GM11168 (cell line): ENCODE results near the gene ZDHHC15.
"Not testable (repeated sequence)": the region's sequence is repeated elsewhere in the genome, so short reads cannot be mapped to it uniquely, and the experiment has no call there.

ENCODE experiments used
- in situ Hi-C: fragments of 300-500 bp; cut with MboI; formaldehyde crosslinking; loops from one replicate; pipeline ENCODE4 v1.12.0; 2022; ENCODE audit warnings: low sequenced_read_pairs; ENCODE audit not compliant: unreplicated experiment

Gene ZDHHC15

GRCh38 chrX:75522565-75523431, at the start of gene ZDHHC15:
Gene ZDHHC15, minus strand, starts transcription at chrX:75523037. Its CDS starts 13 bp downstream, at chrX:75523024.
- in situ Hi-C loops: no loop called here

GRCh38 chrX:75560544-75560943, 37.7 kb upstream of the ZDHHC15 start:
- in situ Hi-C loops: not testable (repeated sequence)

GRCh38 chrX:75547783-75548182, 24.9 kb upstream of the ZDHHC15 start:
- in situ Hi-C loops: no loop called here

- in situ Hi-C loops: no loop called here
These were observed 24.1 kb upstream of the ZDHHC15 start for GRCh38 chrX:75546724-75547511.

GRCh38 chrX:75544786-75545185, 21.9 kb upstream of the ZDHHC15 start:
- in situ Hi-C loops: no loop called here

GRCh38 chrX:75483933-75484332, 38.9 kb downstream of the ZDHHC15 start:
- in situ Hi-C loops: no loop called here

- in situ Hi-C loops: not testable (repeated sequence)
These were observed 61.1 kb downstream of the ZDHHC15 start for GRCh38 chrX:75461780-75462179.

- in situ Hi-C loops: no loop called here
These were observed 101.1 kb downstream of the ZDHHC15 start for GRCh38 chrX:75421688-75422230.

GRCh38 chrX:75407153-75407552, 115.7 kb downstream of the ZDHHC15 start:
- in situ Hi-C loops: not testable (repeated sequence)

GRCh38 chrX:75390470-75390869, 132.4 kb downstream of the ZDHHC15 start:
- in situ Hi-C loops: no loop called here

GRCh38 chrX:75369721-75370120, 153.1 kb downstream of the ZDHHC15 start:
- in situ Hi-C loops: no loop called here

- in situ Hi-C loops: no loop called here
These were observed 156.0 kb downstream of the ZDHHC15 start for GRCh38 chrX:75366861-75367260.

GRCh38 chrX:75365243-75365975, 157.4 kb downstream of the ZDHHC15 start:
- in situ Hi-C loops: no loop called here

- in situ Hi-C loops: no loop called here
These were observed 161.0 kb downstream of the ZDHHC15 start for GRCh38 chrX:75361788-75362187.

GRCh38 chrX:75348601-75349000, 174.2 kb downstream of the ZDHHC15 start:
- in situ Hi-C loops: not testable (repeated sequence)

GRCh38 chrX:75337525-75337924, 185.3 kb downstream of the ZDHHC15 start:
- in situ Hi-C loops: no loop called here

GRCh38 chrX:75335127-75335458, 187.7 kb downstream of the ZDHHC15 start:
- in situ Hi-C loops: no loop called here

GRCh38 chrX:75334407-75335126, 188.3 kb downstream of the ZDHHC15 start:
- in situ Hi-C loops: not testable (repeated sequence)

GRCh38 chrX:75327607-75328006, 195.2 kb downstream of the ZDHHC15 start:
- in situ Hi-C loops: no loop called here
